ENCODE results near the gene MPG.

- TF ChIP-seq TARDBP (IDR thresholded peaks at IDR 0.05): no peak
- TF ChIP-seq ARNT (IDR thresholded peaks at IDR 0.05): no peak
- no peak for TF ChIP-seq SUZ12 (IDR thresholded peaks at IDR 0.05)
- no peak for TF ChIP-seq HDGF (IDR thresholded peaks at IDR 0.05; ENCODE audit: borderline replicate concordance)
- TF ChIP-seq FOXK2 (IDR thresholded peaks at IDR 0.05): no peak
Observed at GRCh38 chr16:38941-39892, 38.8 kb upstream of the MPG start.
